Measurements from ENCODE around the gene RO60.

DNA sequence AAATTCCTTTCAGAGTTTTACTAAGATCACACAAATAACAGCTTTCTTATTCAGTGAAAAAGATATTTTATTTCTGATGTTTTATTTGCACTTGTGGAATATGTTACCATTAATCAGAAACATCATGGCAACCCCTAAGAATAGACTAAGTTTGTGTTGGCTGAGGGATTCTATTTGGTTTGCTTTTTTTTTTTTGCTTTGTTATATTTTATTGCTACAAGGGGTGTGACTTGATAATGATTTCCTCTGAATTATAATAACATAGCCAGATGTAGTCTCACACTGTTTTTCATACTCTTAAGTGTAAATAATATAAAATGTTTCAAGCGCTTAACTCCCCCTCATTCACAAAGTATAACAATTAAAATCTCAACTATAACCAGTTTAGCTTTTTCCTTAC, 25.9 kb downstream of the RO60 start:
- TF ChIP-seq EZH2phosphoT487 (IDR thresholded peaks at IDR 0.05; ENCODE audit: insufficient read depth, low read depth) (no peak), EZH2 (IDR thresholded peaks at IDR 0.05; ENCODE audit: insufficient read depth, poor library complexity, severe bottlenecking) (no peak)
